ENCODE data around the gene FCN1.

Gene FCN1

GRCh38 chr9:134868751-134869553 lies 48.8 kb downstream of the FCN1 start:
- Histone ChIP-seq H3K27me3 (ENCODE audit: control insufficient read depth in 5 of 5, insufficient read depth in 4 of 5, low read length in 5 of 5) (no peaks in the 10 kb centered on the region), H3K9me3 (ENCODE audit: control insufficient read depth in 5 of 5, low read length in 5 of 5) (peaks cover 0 to 2% (median 0%) of the 10 kb centered on the region in 5 donors), H3K27ac (ENCODE audit: low read depth, low read length) (no peak overlapping the region), H3K36me3 (ENCODE audit: control insufficient read depth in 5 of 5, insufficient read depth in 5 of 5, low read length in 5 of 5) (no peaks in the 10 kb centered on the region), H3K4me1 (ENCODE audit: control insufficient read depth in 5 of 5, insufficient read depth in 5 of 5, low read length in 5 of 5) (peaks cover 3 to 18% (median 13%) of the 10 kb centered on the region in 5 donors), H3K4me3 (ENCODE audit: low read depth in 1 of 5, low read length in 5 of 5) (no peak overlapping the region), H3K9ac (ENCODE audit: low read length in 5 of 5) (no peak overlapping the region)

GRCh38 chr9:134867917-134868750 lies 49.6 kb downstream of the FCN1 start:
- H3K9ac ChIP-seq (ENCODE audit: low read length in 5 of 5), result no peak overlapping the region
- peaks cover 4 to 23% (median 15%) of the 10 kb centered on the region in 5 donors for H3K4me1 ChIP-seq (ENCODE audit: control insufficient read depth in 5 of 5, insufficient read depth in 5 of 5, low read length in 5 of 5)
- H3K36me3 ChIP-seq (ENCODE audit: control insufficient read depth in 5 of 5, insufficient read depth in 5 of 5, low read length in 5 of 5), result no peaks in the 10 kb centered on the region
- H3K27me3 ChIP-seq (ENCODE audit: control insufficient read depth in 5 of 5, insufficient read depth in 4 of 5, low read length in 5 of 5), result no peaks in the 10 kb centered on the region
- no peak overlapping the region for H3K27ac ChIP-seq (ENCODE audit: low read depth, low read length)
- H3K9me3 ChIP-seq (ENCODE audit: control insufficient read depth in 5 of 5, low read length in 5 of 5), result peaks cover 0 to 2% (median 0%) of the 10 kb centered on the region in 5 donors
- H3K4me3 ChIP-seq (ENCODE audit: low read depth in 1 of 5, low read length in 5 of 5), result no peak overlapping the region

DNA sequence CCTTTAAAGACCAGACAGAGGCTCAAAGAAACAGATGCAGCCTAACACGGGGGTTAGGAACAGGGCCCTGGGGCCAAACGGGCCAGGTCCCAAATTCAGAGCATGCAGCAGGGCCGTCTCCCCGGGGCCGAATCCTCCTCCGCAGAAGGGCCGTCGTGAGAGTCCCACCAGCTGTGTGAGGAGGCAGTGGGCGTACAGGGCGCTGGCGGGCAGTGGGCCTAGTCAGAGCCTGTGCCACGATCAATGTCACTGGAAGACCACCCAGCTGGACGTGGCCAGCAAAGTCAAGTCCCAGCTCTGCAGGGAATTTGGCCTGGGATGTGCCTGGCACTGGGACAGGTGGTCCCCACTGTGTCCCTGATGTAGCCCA lies 52.9 kb downstream of the FCN1 start:
- Histone ChIP-seq H3K27ac (ENCODE audit: low read depth, low read length) (peak overlapping the region; percentile 62), H3K9ac (ENCODE audit: low read length in 5 of 5) (peak overlapping the region in 2 of 5 donors; percentile 41 to 63), H3K36me3 (ENCODE audit: control insufficient read depth in 5 of 5, insufficient read depth in 5 of 5, low read length in 5 of 5) (no peaks in the 10 kb centered on the region), H3K27me3 (ENCODE audit: control insufficient read depth in 5 of 5, insufficient read depth in 4 of 5, low read length in 5 of 5) (no peaks in the 10 kb centered on the region), H3K4me1 (ENCODE audit: control insufficient read depth in 5 of 5, insufficient read depth in 5 of 5, low read length in 5 of 5) (peaks cover 4 to 15% (median 13%) of the 10 kb centered on the region in 5 donors), H3K9me3 (ENCODE audit: control insufficient read depth in 5 of 5, low read length in 5 of 5) (peaks cover 0 to 5% (median 0%) of the 10 kb centered on the region in 5 donors), H3K4me3 (ENCODE audit: low read depth in 1 of 5, low read length in 5 of 5) (no peak overlapping the region)

DNA sequence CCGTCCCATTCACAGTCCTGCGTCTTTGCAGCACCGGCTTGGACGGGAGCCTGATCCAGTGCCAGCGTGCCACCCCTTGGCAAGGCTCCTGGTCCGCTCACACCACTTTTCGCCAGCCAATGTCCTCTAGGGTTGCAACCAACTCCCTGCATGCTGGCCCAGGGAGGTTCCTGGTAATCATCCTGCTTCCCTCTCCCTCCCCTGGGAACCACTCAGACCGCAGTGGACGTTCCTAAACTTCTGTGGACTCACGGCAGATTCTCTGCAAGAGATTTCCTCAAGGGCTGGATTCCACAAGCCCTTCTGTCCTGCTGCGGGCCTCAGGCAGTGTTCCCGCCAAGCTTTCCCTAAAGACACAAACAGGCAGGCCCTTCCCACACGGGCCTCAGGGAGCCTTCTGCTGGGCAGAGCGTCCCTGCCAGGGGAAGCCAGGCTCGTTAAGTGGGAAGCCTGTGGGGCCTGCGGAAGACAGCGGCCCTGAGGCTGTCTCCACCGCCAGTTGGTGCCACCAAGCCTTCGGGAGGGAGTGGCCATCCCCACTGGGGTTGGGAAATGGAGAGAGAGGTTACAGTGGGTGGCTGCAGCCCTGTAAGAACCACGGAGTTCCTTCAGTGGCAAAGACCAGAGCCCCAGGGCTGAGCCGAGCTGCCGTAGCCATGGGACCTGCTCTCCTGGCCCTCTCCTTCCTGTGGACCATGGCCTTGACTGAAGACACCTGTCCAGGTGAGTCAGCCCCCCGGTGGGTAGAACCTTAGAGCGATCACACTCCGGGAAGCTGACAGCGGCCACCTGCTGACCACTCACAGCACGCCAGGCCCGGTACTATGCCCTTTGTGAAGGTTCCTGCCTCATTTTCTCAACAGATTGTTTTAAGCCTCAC lies 53.5 kb downstream of the FCN1 start:
- Histone ChIP-seq H3K4me1 (ENCODE audit: control insufficient read depth in 5 of 5, insufficient read depth in 5 of 5, low read length in 5 of 5) (peaks cover 4 to 15% (median 13%) of the 10 kb centered on the region in 5 donors), H3K9me3 (ENCODE audit: control insufficient read depth in 5 of 5, low read length in 5 of 5) (peaks cover 0 to 5% (median 0%) of the 10 kb centered on the region in 5 donors), H3K27ac (ENCODE audit: low read depth, low read length) (peak overlapping the region; percentile 62), H3K9ac (ENCODE audit: low read length in 5 of 5) (peak overlapping the region in 3 of 5 donors; percentile 12 to 63 (median 41)), H3K36me3 (ENCODE audit: control insufficient read depth in 5 of 5, insufficient read depth in 5 of 5, low read length in 5 of 5) (no peaks in the 10 kb centered on the region), H3K27me3 (ENCODE audit: control insufficient read depth in 5 of 5, insufficient read depth in 4 of 5, low read length in 5 of 5) (no peaks in the 10 kb centered on the region), H3K4me3 (ENCODE audit: low read depth in 1 of 5, low read length in 5 of 5) (peak overlapping the region in 1 of 5 donors; percentile 35)

DNA sequence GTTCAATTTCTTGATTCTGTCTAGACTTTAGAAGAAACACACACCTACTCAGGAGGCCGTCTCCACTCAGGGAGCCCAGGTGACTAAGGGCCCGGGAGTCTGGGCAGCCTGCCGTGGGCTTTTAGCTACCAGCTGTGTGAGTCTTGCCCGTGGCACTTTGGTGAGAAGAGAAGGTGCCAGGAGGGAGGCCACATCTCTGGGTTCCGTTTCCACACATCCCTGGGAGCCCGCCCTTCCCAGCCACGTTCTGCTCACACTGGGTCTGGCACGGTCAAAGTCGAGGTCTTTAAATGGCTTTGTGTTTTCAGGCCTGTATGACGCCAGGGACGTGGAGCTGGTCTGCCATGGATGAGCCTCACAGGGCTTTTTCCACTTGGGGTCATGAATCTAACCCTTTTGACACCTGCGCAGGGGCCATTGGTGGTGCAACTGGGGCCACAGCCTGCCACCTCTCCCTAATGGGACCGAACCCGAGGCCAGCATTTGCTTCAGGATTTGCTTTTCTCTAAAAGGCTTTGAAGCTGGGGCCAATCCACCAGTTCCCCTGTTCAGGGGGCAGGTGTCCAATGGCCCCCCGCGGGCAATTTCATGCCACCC lies 54.3 kb downstream of the FCN1 start:
- Histone ChIP-seq H3K4me3 (ENCODE audit: low read depth in 1 of 5, low read length in 5 of 5) (no peak overlapping the region), H3K27me3 (ENCODE audit: control insufficient read depth in 5 of 5, insufficient read depth in 4 of 5, low read length in 5 of 5) (no peaks in the 10 kb centered on the region), H3K9ac (ENCODE audit: low read length in 5 of 5) (no peak overlapping the region), H3K27ac (ENCODE audit: low read depth, low read length) (no peak overlapping the region), H3K9me3 (ENCODE audit: control insufficient read depth in 5 of 5, low read length in 5 of 5) (peaks cover 0 to 5% (median 0%) of the 10 kb centered on the region in 5 donors), H3K36me3 (ENCODE audit: control insufficient read depth in 5 of 5, insufficient read depth in 5 of 5, low read length in 5 of 5) (no peaks in the 10 kb centered on the region), H3K4me1 (ENCODE audit: control insufficient read depth in 5 of 5, insufficient read depth in 5 of 5, low read length in 5 of 5) (peaks cover 4 to 15% (median 13%) of the 10 kb centered on the region in 5 donors)

DNA sequence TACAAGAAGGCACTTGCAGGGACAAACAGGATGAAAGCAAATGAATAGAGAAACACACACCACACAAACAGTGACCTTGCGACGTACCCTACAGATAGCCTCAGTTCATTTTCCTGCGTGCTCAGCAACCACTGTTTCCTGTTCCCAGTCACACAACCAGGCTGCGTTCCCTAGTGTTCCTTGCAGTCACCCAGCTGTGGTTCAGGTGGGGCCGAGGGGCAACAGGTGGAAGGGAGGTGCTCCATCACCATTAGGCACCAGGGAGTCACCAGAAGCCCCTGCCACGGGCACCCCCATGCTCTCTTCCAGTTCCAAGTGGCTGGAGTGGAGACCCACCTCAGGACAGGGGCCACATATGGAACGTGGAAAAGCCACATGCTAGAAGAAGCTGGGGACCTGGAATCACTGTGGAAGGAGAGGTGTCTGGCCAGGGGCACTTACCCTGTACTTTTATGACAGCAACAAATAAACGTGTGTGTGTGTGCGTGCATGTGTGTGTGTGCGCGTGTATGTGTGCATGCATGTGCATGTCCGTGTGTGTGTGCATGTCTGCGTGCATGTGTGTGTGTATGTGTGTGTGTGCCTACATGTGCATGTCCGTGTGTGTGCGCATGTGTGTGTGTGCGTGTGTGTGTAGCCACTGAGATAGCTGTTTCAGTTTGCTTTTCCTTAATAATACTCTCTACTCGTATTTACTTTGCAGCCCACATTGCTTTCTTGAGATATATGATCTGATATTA lies 55.9 kb downstream of the FCN1 start:
- peaks cover 4 to 15% (median 13%) of the 10 kb centered on the region in 5 donors for H3K4me1 ChIP-seq (ENCODE audit: control insufficient read depth in 5 of 5, insufficient read depth in 5 of 5, low read length in 5 of 5)
- H3K36me3 ChIP-seq (ENCODE audit: control insufficient read depth in 5 of 5, insufficient read depth in 5 of 5, low read length in 5 of 5), result no peaks in the 10 kb centered on the region
- no peak overlapping the region for H3K4me3 ChIP-seq (ENCODE audit: low read depth in 1 of 5, low read length in 5 of 5)
- H3K9me3 ChIP-seq (ENCODE audit: control insufficient read depth in 5 of 5, low read length in 5 of 5), result peaks cover 0 to 5% (median 2%) of the 10 kb centered on the region in 5 donors
- H3K27me3 ChIP-seq (ENCODE audit: control insufficient read depth in 5 of 5, insufficient read depth in 4 of 5, low read length in 5 of 5), result peaks cover 0 to 2% (median 0%) of the 10 kb centered on the region in 5 donors
- H3K27ac ChIP-seq (ENCODE audit: low read depth, low read length), result no peak overlapping the region
- no peak overlapping the region for H3K9ac ChIP-seq (ENCODE audit: low read length in 5 of 5)

GRCh38 chr9:134860510-134860909 lies 57.2 kb downstream of the FCN1 start:
- Histone ChIP-seq H3K4me1 (ENCODE audit: control insufficient read depth in 5 of 5, insufficient read depth in 5 of 5, low read length in 5 of 5) (peaks cover 4 to 15% (median 13%) of the 10 kb centered on the region in 5 donors), H3K27ac (ENCODE audit: low read depth, low read length) (no peak overlapping the region), H3K27me3 (ENCODE audit: control insufficient read depth in 5 of 5, insufficient read depth in 4 of 5, low read length in 5 of 5) (peaks cover 0 to 4% (median 3%) of the 10 kb centered on the region in 5 donors), H3K9ac (ENCODE audit: low read length in 5 of 5) (no peak overlapping the region), H3K9me3 (ENCODE audit: control insufficient read depth in 5 of 5, low read length in 5 of 5) (peaks cover 0 to 5% (median 2%) of the 10 kb centered on the region in 5 donors), H3K4me3 (ENCODE audit: low read depth in 1 of 5, low read length in 5 of 5) (no peak overlapping the region), H3K36me3 (ENCODE audit: control insufficient read depth in 5 of 5, insufficient read depth in 5 of 5, low read length in 5 of 5) (no peaks in the 10 kb centered on the region)

DNA sequence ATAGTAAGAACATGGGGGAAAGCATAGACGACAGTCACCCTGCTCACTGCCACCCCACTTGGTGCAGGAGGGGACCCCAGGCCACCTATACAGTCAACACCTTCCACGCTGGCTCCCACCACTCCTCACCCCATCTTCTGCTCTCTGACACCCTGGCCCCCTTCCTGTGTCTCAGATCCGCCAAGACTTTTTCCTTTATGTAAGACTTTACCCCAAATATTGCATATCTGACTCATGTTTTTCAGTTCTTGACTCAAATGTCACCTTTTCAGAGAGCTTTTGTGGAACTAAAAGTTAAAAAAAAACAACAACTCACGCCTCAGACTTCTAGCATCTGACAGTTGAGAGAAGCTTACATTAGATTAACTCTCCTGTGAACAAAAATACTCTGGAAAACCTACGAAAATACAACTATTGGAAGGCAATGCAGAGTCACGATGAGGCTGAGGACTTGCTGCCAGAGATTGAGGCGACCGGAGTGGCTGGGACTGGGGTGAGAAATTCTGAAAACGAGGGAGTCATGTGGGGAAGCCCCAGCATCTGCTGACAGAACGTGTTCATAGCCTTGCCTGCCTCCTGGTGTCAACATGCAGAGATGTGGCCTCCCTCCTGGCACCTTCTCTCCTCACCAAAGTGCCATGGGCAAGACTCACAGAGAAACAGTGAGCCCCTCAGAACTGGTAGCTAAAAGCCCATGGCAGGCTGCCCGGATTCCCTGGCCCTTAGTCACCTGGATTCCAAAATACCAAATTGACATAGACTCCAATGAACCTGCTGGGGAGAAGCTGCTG lies 59.5 kb downstream of the FCN1 start:
- Histone ChIP-seq H3K9ac (ENCODE audit: low read length in 5 of 5) (no peak overlapping the region), H3K4me1 (ENCODE audit: control insufficient read depth in 5 of 5, insufficient read depth in 5 of 5, low read length in 5 of 5) (peaks cover 0 to 3% (median under 1%) of the 10 kb centered on the region in 5 donors), H3K27ac (ENCODE audit: low read depth, low read length) (no peak overlapping the region), H3K36me3 (ENCODE audit: control insufficient read depth in 5 of 5, insufficient read depth in 5 of 5, low read length in 5 of 5) (no peaks in the 10 kb centered on the region), H3K9me3 (ENCODE audit: control insufficient read depth in 5 of 5, low read length in 5 of 5) (peaks cover 0 to 5% (median 2%) of the 10 kb centered on the region in 5 donors), H3K27me3 (ENCODE audit: control insufficient read depth in 5 of 5, insufficient read depth in 4 of 5, low read length in 5 of 5) (peaks cover 2 to 9% (median 5%) of the 10 kb centered on the region in 5 donors), H3K4me3 (ENCODE audit: low read depth in 1 of 5, low read length in 5 of 5) (no peak overlapping the region)
